ENCODE data around the gene PPP3CA. TPM values are rescaled to one million over a fixed set of nuclear protein-coding genes. Genes with fewer than 3 reads are reported as not detected.
"Not testable (repeated sequence)": the region's sequence is repeated elsewhere in the genome, so short reads cannot be mapped to it uniquely, and the experiment has no call there.

The PPP3CA gene
- polyA plus RNA-seq, 1 donor: 23.5 TPM

GRCh38 chr4:100991332-100992069 is 355.8 kb downstream of the PPP3CA start:
- H3K27me3 ChIP-seq (ENCODE audit: control insufficient read depth, insufficient read depth, low read length); H3K4me1 ChIP-seq (ENCODE audit: control insufficient read depth, insufficient read depth, low read length); H3K9me3 ChIP-seq (ENCODE audit: control insufficient read depth, low read depth, low read length); H3K27ac ChIP-seq (ENCODE audit: low read length); H3K4me3 ChIP-seq (ENCODE audit: low read length); H3K36me3 ChIP-seq (ENCODE audit: control insufficient read depth, insufficient read depth, low read length); DNase-seq: not testable (repeated sequence)
- WGBS (ENCODE audit: insufficient coverage, low lambda C conversion rate): 100% methylated on average over 1 of the region's 6 CpGs

- Histone ChIP-seq H3K36me3 (ENCODE audit: control insufficient read depth, insufficient read depth, low read length) (no peaks in the 10 kb centered on the region), H3K4me3 (ENCODE audit: low read length) (no peak overlapping the region), H3K27ac (ENCODE audit: low read length) (no peak overlapping the region), H3K4me1 (ENCODE audit: control insufficient read depth, insufficient read depth, low read length) (no peaks in the 10 kb centered on the region), H3K27me3 (ENCODE audit: control insufficient read depth, insufficient read depth, low read length) (no peaks in the 10 kb centered on the region), H3K9me3 (ENCODE audit: control insufficient read depth, low read depth, low read length) (no peaks in the 10 kb centered on the region)
- no peak for DNase-seq
Measured at GRCh38 chr4:100989401-100989800, 357.9 kb downstream of the PPP3CA start.

GRCh38 chr4:100988876-100989275 is 358.4 kb downstream of the PPP3CA start:
- H3K4me1 ChIP-seq (ENCODE audit: control insufficient read depth, insufficient read depth, low read length): no peaks in the 10 kb centered on the region
- no peaks in the 10 kb centered on the region for H3K36me3 ChIP-seq (ENCODE audit: control insufficient read depth, insufficient read depth, low read length)
- no peaks in the 10 kb centered on the region for H3K27me3 ChIP-seq (ENCODE audit: control insufficient read depth, insufficient read depth, low read length)
- no peak overlapping the region for H3K27ac ChIP-seq (ENCODE audit: low read length)
- no peak overlapping the region for H3K4me3 ChIP-seq (ENCODE audit: low read length)
- WGBS (ENCODE audit: insufficient coverage, low lambda C conversion rate): 29% methylated on average over 1 of the region's 4 CpGs
- no peak for DNase-seq
- no peaks in the 10 kb centered on the region for H3K9me3 ChIP-seq (ENCODE audit: control insufficient read depth, low read depth, low read length)

- Histone ChIP-seq H3K9me3 (ENCODE audit: control insufficient read depth, low read depth, low read length) (no peaks in the 10 kb centered on the region), H3K27ac (ENCODE audit: low read length) (no peak overlapping the region), H3K36me3 (ENCODE audit: control insufficient read depth, insufficient read depth, low read length) (no peaks in the 10 kb centered on the region), H3K27me3 (ENCODE audit: control insufficient read depth, insufficient read depth, low read length) (no peaks in the 10 kb centered on the region), H3K4me3 (ENCODE audit: low read length) (no peak overlapping the region), H3K4me1 (ENCODE audit: control insufficient read depth, insufficient read depth, low read length) (no peaks in the 10 kb centered on the region)
- WGBS (ENCODE audit: insufficient coverage, low lambda C conversion rate): no CpG with 5 or more reads among the region's 8 CpGs
- DNase-seq: no peak
Measured at GRCh38 chr4:100986360-100986868, 360.9 kb downstream of the PPP3CA start.

GRCh38 chr4:100985576-100985975 is 361.8 kb downstream of the PPP3CA start:
- H3K9me3 ChIP-seq (ENCODE audit: control insufficient read depth, low read depth, low read length): no peaks in the 10 kb centered on the region
- WGBS (ENCODE audit: insufficient coverage, low lambda C conversion rate): 87% methylated on average over 3 of the region's 3 CpGs
- no peaks in the 10 kb centered on the region for H3K4me1 ChIP-seq (ENCODE audit: control insufficient read depth, insufficient read depth, low read length)
- DNase-seq: no peak
- no peak overlapping the region for H3K27ac ChIP-seq (ENCODE audit: low read length)
- no peak overlapping the region for H3K4me3 ChIP-seq (ENCODE audit: low read length)
- no peaks in the 10 kb centered on the region for H3K36me3 ChIP-seq (ENCODE audit: control insufficient read depth, insufficient read depth, low read length)
- no peaks in the 10 kb centered on the region for H3K27me3 ChIP-seq (ENCODE audit: control insufficient read depth, insufficient read depth, low read length)

GRCh38 chr4:100984901-100985300 is 362.4 kb downstream of the PPP3CA start:
- Histone ChIP-seq H3K36me3 (ENCODE audit: control insufficient read depth, insufficient read depth, low read length) (no peaks in the 10 kb centered on the region), H3K4me3 (ENCODE audit: low read length) (no peak overlapping the region), H3K27ac (ENCODE audit: low read length) (no peak overlapping the region), H3K4me1 (ENCODE audit: control insufficient read depth, insufficient read depth, low read length) (no peaks in the 10 kb centered on the region), H3K27me3 (ENCODE audit: control insufficient read depth, insufficient read depth, low read length) (no peaks in the 10 kb centered on the region), H3K9me3 (ENCODE audit: control insufficient read depth, low read depth, low read length) (no peaks in the 10 kb centered on the region)
- no peak for DNase-seq

GRCh38 chr4:100983426-100983825 is 363.9 kb downstream of the PPP3CA start:
- no peaks in the 10 kb centered on the region for H3K36me3 ChIP-seq (ENCODE audit: control insufficient read depth, insufficient read depth, low read length)
- no peak overlapping the region for H3K4me3 ChIP-seq (ENCODE audit: low read length)
- H3K4me1 ChIP-seq (ENCODE audit: control insufficient read depth, insufficient read depth, low read length): no peaks in the 10 kb centered on the region
- DNase-seq: no peak
- no peak overlapping the region for H3K27ac ChIP-seq (ENCODE audit: low read length)
- no CpG with 5 or more reads among the region's 1 CpG for WGBS (ENCODE audit: insufficient coverage, low lambda C conversion rate)
- H3K27me3 ChIP-seq (ENCODE audit: control insufficient read depth, insufficient read depth, low read length): no peaks in the 10 kb centered on the region
- H3K9me3 ChIP-seq (ENCODE audit: control insufficient read depth, low read depth, low read length): no peaks in the 10 kb centered on the region

GRCh38 chr4:100982345-100982744 is 365.0 kb downstream of the PPP3CA start:
- 40% methylated on average over 2 of the region's 3 CpGs for WGBS (ENCODE audit: insufficient coverage, low lambda C conversion rate)
- no peak for DNase-seq
- Histone ChIP-seq H3K4me1 (ENCODE audit: control insufficient read depth, insufficient read depth, low read length) (no peaks in the 10 kb centered on the region), H3K9me3 (ENCODE audit: control insufficient read depth, low read depth, low read length) (no peaks in the 10 kb centered on the region), H3K36me3 (ENCODE audit: control insufficient read depth, insufficient read depth, low read length) (no peaks in the 10 kb centered on the region), H3K27ac (ENCODE audit: low read length) (no peak overlapping the region), H3K27me3 (ENCODE audit: control insufficient read depth, insufficient read depth, low read length) (no peaks in the 10 kb centered on the region), H3K4me3 (ENCODE audit: low read length) (no peak overlapping the region)

- no peak overlapping the region for H3K27ac ChIP-seq (ENCODE audit: low read length)
- no CpG with 5 or more reads among the region's 5 CpGs for WGBS (ENCODE audit: insufficient coverage, low lambda C conversion rate)
- H3K27me3 ChIP-seq (ENCODE audit: control insufficient read depth, insufficient read depth, low read length): no peaks in the 10 kb centered on the region
- no peaks in the 10 kb centered on the region for H3K9me3 ChIP-seq (ENCODE audit: control insufficient read depth, low read depth, low read length)
- no peaks in the 10 kb centered on the region for H3K36me3 ChIP-seq (ENCODE audit: control insufficient read depth, insufficient read depth, low read length)
- no peak for DNase-seq
- H3K4me3 ChIP-seq (ENCODE audit: low read length): no peak overlapping the region
- H3K4me1 ChIP-seq (ENCODE audit: control insufficient read depth, insufficient read depth, low read length): no peaks in the 10 kb centered on the region
Measured at GRCh38 chr4:100981447-100982204, 365.7 kb downstream of the PPP3CA start.

- Histone ChIP-seq H3K4me1 (ENCODE audit: control insufficient read depth, insufficient read depth, low read length) (no peaks in the 10 kb centered on the region), H3K27ac (ENCODE audit: low read length) (no peak overlapping the region), H3K9me3 (ENCODE audit: control insufficient read depth, low read depth, low read length) (no peaks in the 10 kb centered on the region), H3K4me3 (ENCODE audit: low read length) (no peak overlapping the region), H3K36me3 (ENCODE audit: control insufficient read depth, insufficient read depth, low read length) (no peaks in the 10 kb centered on the region), H3K27me3 (ENCODE audit: control insufficient read depth, insufficient read depth, low read length) (no peaks in the 10 kb centered on the region)
- no CpG with 5 or more reads among the region's 4 CpGs for WGBS (ENCODE audit: insufficient coverage, low lambda C conversion rate)
- DNase-seq: no peak
Measured at GRCh38 chr4:100979736-100980135, 367.6 kb downstream of the PPP3CA start.
